SIG-M5 treated with dmso at 0.1 percent for 504 hours (cell line): Measurements from ENCODE around the gene WASF2.
"Not testable (repeated sequence)": the region's sequence is repeated elsewhere in the genome, so short reads cannot be mapped to it uniquely, and the experiment has no call there.

ENCODE experiments used
- DNase-seq: peaks from one replicate; lab custom pipeline; 2025; ENCODE audit not compliant: unreplicated experiment; lab: John Stamatoyannopoulos, UW

Gene WASF2

DNA sequence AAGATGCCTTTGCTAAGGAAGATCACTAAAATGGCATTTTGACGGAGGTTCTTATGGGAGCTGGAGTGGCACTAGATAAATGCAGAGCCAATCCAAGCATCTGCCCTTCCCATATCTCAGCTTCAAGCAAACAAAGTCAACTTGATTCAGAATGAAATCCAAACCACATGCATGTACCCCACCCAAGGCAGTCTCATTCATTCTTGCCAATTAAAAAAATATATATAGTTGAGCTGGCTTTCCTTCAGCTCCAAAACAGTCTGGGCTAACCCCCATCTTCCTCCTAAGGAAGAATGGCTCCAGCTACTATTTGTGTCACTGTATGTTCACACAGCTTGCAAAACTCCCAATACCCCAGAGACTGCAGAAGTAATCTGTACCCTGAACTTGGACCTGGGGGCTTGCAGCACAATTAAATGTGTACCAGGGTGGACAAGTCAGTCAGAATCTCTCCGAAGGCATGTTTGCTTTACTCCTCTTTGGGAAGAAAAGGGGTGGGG is 62.1 kb downstream of the WASF2 start:
- no peak for DNase-seq

DNA sequence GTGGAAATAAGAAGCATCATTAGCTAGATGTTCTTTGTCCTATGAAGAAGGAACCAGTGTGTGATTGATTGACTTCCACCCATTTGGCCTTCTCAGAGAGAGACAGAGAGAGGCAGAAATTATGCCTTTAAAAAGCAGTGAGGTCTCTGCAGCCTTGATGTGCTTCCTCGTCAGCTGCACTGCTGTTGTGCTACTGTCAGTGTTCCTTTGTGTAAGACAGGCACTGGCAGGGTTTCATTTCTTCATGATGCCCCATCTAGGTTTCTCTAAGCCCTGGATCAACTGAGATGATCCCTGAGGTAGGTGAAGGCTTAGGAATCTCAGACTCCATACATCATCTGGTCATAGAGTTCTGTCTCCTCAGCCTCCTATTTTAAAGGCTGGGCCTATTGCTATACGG is 62.6 kb downstream of the WASF2 start:
- no peak for DNase-seq

DNA sequence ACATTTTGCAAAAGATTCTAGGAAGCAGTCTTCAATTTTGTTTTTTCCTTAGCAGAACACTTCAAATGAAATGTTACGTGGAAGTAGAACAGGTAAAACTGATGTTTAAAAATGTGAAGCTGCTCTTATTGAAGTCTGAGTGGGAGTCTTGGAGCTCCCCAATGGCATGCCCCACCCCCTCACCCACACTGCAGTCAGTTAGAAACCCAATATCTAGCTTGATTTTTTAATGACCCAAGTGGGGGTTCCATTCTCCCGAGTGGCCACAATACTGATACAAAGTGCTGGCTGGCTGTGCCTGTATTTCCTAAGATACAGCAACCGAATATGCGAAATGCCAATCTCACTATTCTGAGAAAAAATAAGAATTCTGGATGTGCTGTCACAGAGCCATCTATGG is 66.3 kb downstream of the WASF2 start:
- DNase-seq, result no peak

DNA sequence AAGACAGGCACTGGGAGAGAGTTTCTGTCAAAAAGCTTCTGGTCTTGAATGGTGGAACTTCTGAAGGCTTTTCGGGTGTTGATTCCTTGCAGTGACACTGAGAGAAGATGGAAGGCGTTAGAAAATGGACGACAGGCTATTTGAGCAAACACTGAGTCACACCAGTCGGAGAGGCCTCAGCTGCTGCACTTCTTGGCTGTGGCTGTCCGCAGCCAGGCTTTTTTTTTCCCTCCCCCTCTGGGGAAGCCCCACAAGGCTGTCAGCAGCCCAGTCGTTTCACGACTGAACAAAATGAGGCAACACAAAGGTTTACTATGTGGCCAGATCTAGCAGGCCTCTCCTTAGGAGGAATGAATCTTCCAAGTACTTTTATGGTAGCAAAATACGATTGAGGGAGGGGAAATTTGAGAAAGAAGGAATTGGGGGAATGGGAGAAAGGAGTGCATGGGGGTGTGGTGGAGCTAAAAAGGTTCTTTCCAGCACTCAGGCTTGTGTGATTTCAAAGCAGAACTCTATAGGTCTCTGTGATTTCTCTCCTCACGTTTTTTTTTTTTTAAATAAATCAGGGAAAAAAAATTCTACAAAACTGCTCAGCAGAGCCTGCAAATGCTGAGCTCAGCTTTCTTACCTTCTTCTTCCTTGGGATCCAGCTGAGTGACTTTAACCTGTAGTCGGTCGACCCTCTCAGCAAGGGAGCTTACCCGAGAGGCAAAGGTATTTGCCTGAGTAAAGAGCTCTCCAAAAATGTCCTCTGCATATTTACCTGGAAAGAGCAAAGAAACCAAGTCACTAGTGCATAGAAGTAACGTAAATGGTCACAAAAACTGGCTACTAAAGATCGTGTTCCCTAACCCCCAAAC is 71.4 kb downstream of the WASF2 start:
- peak; percentile 40 for DNase-seq

DNA sequence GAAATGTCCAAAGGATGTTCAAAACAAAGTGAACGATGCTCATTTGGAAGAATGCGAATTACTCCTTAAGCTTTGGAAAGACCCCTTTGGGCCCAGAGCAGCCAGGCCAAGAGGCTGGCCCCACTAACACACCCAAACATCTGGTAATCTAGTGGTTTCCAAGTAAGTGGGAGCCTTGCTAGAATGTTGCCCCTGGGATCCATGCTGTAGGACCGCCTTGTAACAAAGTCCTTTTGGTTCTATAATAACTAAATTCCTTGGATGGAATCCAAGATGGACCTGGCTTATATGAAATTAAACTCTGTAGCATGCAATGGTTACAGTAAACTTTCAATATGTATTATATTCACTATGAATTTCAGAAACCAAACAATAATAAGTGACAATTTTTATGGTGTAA is 72.3 kb downstream of the WASF2 start:
- no peak for DNase-seq

DNA sequence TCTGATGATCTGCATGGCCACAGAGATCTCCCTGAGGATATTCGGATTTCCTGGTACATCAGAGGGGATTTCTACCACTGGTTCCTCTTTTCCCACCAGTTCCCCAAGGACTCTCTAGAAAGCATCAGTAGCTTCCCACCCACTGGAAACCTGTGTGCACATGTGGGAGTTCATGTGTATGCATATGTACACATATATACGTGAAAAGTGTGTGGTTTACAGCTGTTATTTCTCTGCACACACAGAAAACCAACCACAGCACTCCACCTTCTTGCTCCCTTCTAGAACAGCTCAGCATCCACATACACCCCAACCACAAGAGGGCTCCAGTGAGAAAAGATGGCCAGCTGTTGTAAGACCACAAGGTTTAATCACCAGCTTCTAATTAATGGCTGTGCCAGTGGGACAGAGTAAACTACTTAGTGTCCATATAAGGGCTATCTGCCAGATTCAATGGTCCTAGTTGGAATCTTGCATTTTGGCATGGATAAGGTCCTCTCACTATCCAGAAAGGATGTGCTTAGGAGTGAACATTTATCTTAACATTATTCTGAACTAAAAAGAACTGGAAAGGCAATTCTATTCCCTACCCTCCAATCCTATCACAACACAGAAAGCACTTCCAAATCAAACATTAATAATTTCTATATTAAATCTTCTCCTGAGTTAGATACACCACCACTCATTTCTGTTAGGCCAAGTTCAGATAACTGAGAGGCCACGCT is 73.4 kb downstream of the WASF2 start:
- peak; percentile 72 for DNase-seq

- DNase-seq, result no peak
Observed at GRCh38 chr1:27414091-27414490, 75.9 kb downstream of the WASF2 start.

- no peak for DNase-seq
Observed at GRCh38 chr1:27413004-27413403, 77.0 kb downstream of the WASF2 start.

DNA sequence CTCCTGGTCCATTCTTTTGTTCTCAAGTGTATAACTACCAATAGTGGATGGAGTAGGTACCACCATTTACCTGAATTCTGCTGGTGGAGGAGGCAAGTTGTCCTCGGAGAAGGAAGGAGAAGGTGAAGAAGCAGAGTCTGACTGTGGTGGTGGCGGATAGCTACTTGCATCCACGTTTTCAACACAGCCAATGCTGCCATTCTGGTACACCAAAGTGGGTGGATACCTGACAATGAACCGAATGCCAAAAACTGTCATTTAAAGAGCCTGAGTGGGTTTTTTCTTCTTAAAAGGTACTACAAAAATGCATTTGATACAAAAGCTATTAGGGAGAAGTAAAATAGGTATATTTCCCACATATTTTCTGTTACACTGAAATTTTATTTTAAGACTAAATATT is 77.5 kb downstream of the WASF2 start:
- no peak for DNase-seq

DNA sequence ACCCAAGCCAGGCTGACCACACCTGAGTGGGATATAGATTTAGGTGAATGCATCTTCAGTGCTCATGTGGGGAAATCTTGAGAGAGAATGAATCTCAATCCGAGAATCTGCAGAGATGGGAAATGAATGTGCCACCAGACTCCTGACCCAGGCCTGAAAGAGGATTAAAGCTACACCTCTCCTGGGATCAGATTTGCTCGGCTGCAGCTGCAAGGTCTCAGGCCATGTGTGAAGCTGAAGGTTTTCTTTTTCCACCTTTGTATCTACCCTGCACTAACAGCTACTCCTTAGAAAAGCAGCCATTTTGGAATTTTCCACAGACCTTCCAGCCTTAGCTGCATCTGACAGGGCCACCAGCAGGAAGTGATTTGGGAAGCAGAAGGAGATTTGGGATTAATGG is 79.3 kb downstream of the WASF2 start:
- no peak for DNase-seq

GRCh38 chr1:27409669-27410068 is 80.3 kb downstream of the WASF2 start:
- no peak for DNase-seq

GRCh38 chr1:27408151-27408550 is 81.8 kb downstream of the WASF2 start:
- DNase-seq, result no peak

GRCh38 chr1:27406791-27407190 is 83.2 kb downstream of the WASF2 start:
- not testable (repeated sequence) for DNase-seq

DNA sequence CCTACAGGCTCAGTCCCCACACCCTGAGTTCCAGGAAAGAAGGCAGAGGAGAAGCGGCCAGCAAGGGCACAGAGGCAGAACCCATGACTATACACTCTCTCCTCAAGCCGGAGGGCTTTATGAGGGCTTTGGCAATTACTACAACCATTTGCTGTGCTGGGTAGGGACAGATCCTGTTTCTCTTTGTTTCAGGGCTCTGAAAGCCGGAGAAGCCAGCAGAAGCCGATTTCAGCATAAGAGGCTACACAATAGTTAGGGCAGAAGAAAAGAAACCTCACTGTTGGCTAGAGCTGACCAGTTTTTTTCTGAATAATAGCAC is 83.6 kb downstream of the WASF2 start:
- DNase-seq, result no peak

- DNase-seq, result not testable (repeated sequence)
Observed at GRCh38 chr1:27405598-27406361, 84.2 kb downstream of the WASF2 start.

- no peak for DNase-seq
Observed at GRCh38 chr1:27405074-27405473, 84.9 kb downstream of the WASF2 start.

DNA sequence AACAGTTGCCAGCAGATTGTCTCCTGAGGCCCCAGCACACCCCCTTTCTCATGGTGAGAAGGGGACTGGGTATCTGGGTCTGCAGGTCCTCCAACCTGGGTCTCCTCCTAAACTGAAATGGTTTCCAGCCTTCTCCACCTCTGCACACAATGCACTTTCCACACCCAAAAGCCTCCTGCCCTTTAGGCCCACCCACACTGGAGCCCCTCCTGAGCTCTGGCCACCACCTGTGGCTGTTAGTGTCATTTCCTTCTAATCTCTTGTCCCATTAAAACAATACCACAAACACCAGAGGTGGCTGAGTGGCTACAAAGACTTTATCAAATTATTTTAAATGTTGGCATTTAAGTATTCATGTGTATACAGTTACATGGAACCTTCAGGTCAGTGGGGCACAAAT is 86.0 kb downstream of the WASF2 start:
- DNase-seq, result no peak

- no peak for DNase-seq
Observed at GRCh38 chr1:27403065-27403726, 86.8 kb downstream of the WASF2 start.

DNA sequence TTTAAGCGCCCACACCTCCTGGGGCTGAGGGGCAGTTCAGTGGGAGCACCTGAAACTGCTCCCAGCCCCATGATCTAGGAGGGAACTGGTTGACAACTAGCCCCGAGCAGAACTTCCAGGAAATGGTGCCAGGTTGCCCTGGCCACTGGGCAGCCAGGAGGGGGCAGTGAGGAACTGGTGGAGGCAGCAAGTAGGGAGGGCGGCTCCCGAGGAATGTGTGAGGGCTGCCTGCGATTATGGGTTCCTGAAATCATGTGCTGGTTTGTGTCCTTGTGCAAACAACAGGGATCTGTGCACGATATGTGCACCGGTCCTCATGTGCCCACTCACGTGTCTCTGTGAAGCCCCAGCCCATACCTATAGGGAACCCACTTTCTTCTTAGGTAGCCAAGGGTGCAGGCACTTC is 87.6 kb downstream of the WASF2 start:
- DNase-seq, result peak; percentile 26

- no peak for DNase-seq
Observed at GRCh38 chr1:27400963-27401341, 89.0 kb downstream of the WASF2 start.
